ENCODE data around the gene NXNL1.

NXNL1 gene

GRCh38 chr19:17454576-17455071, 6.1 kb downstream of the NXNL1 start:
- no peak for DNase-seq

- no peak for DNase-seq
Measured at GRCh38 chr19:17451820-17452219, 8.9 kb downstream of the NXNL1 start.

- DNase-seq: peak; percentile 33
Measured at GRCh38 chr19:17450264-17451075, 10.3 kb downstream of the NXNL1 start.

- peak; percentile 57 to 60 for DNase-seq
Measured at GRCh38 chr19:17448131-17448967, 12.4 kb downstream of the NXNL1 start, which contains the start of gene TMEM221. Gene TMEM221, minus strand, starts transcription at chr19:17448668. Its CDS starts 206 bp downstream, at chr19:17448462.

- no peak for DNase-seq
Measured at GRCh38 chr19:17447704-17448130, 13.0 kb downstream of the NXNL1 start.

GRCh38 chr19:17445526-17446165, 15.1 kb downstream of the NXNL1 start:
- no peak for DNase-seq

- DNase-seq: no peak
Measured at GRCh38 chr19:17441241-17442021, 19.3 kb downstream of the NXNL1 start.

- DNase-seq: no peak
Measured at GRCh38 chr19:17436874-17437267, 23.9 kb downstream of the NXNL1 start.

GRCh38 chr19:17436094-17436873, 24.4 kb downstream of the NXNL1 start:
- DNase-seq: no peak

- DNase-seq: no peak
Measured at GRCh38 chr19:17435218-17435617, 25.5 kb downstream of the NXNL1 start.

GRCh38 chr19:17431417-17431816, 29.3 kb downstream of the NXNL1 start:
- no peak for DNase-seq

- no peak for DNase-seq
Measured at GRCh38 chr19:17429641-17430113, 31.0 kb downstream of the NXNL1 start.

- DNase-seq: no peak
Measured at GRCh38 chr19:17424743-17425365, 35.9 kb downstream of the NXNL1 start.

- DNase-seq: no peak
Measured at GRCh38 chr19:17423429-17424208, 37.1 kb downstream of the NXNL1 start.

- no peak for DNase-seq
Measured at GRCh38 chr19:17421942-17422341, 38.8 kb downstream of the NXNL1 start.

- DNase-seq: no peak
Measured at GRCh38 chr19:17420475-17420924, 40.2 kb downstream of the NXNL1 start.

GRCh38 chr19:17419621-17420474, 40.9 kb downstream of the NXNL1 start, which contains the start of gene MVB12A:
Gene MVB12A, plus strand, starts transcription at chr19:17420047. Its CDS starts 89 bp downstream, at chr19:17420136.
- DNase-seq: peak; percentile 91 to 93

- no peak for DNase-seq
Measured at GRCh38 chr19:17419154-17419620, 41.5 kb downstream of the NXNL1 start.

GRCh38 chr19:17418710-17419109, 42.0 kb downstream of the NXNL1 start:
- DNase-seq: no peak
